ENCODE measurements around the gene MOCOS.

The MOCOS gene

DNA sequence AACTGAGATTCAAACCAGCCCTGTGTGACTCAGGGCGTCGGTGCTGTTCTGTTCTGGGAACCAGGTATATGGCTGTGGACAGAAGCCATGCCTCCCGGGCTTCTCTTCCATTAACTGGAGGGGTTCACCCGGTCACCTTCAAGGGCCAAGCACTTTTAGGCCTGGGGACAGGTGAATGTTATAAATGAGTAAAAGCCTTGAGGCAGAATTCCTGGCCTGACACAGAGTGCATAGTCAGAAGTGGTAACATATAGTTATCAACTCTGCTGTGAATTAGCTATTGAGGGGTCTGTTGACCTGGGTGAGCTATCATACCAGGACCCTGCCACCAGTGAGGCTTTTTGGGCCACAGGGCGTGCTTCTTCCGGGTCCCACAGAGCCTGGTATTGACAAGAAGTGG is 112.9 kb downstream of the MOCOS start:
- Histone ChIP-seq H3K27me3 (ENCODE audit: insufficient read depth, low read length) (peaks cover 15% of the 10 kb centered on the region), H3K27ac (ENCODE audit: low read depth, low read length) (no peak overlapping the region), H3K4me1 (ENCODE audit: control insufficient read depth, insufficient read depth, low read length, unreplicated experiment) (no peaks in the 10 kb centered on the region), H2AFZ (ENCODE audit: low read length, unreplicated experiment) (no peak overlapping the region), H3K79me2 (ENCODE audit: control insufficient read depth, insufficient read depth, low read length, unreplicated experiment) (peaks cover 5% of the 10 kb centered on the region), H3K36me3 (ENCODE audit: insufficient read depth, low read length) (no peaks in the 10 kb centered on the region), H3K4me3 (ENCODE audit: low read depth, low read length) (no peak overlapping the region)

DNA sequence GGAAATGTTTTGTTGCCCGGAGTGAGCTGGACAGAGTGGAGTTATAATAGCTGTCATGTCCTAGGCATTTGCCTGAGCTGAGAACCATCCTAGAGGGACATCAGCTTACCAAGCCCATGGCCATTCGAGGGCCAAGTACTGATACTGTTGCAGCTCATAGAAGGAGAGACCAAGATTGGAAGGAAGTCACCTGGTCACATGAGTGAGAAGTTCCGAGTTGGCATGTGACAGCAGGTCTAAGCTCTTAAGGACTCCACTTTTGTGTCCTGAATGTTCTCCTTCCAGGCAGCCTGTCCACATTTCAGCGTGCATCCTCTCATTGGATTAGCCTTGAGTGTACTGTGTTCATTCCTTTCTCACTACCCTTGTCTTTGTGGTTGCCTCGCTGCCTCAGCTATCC is 114.6 kb downstream of the MOCOS start:
- Histone ChIP-seq H3K36me3 (ENCODE audit: insufficient read depth, low read length) (no peaks in the 10 kb centered on the region), H2AFZ (ENCODE audit: low read length, unreplicated experiment) (no peak overlapping the region), H3K4me1 (ENCODE audit: control insufficient read depth, insufficient read depth, low read length, unreplicated experiment) (no peaks in the 10 kb centered on the region), H3K79me2 (ENCODE audit: control insufficient read depth, insufficient read depth, low read length, unreplicated experiment) (peaks cover 5% of the 10 kb centered on the region), H3K27me3 (ENCODE audit: insufficient read depth, low read length) (peaks cover 10% of the 10 kb centered on the region), H3K27ac (ENCODE audit: low read depth, low read length) (no peak overlapping the region), H3K4me3 (ENCODE audit: low read depth, low read length) (no peak overlapping the region)

DNA sequence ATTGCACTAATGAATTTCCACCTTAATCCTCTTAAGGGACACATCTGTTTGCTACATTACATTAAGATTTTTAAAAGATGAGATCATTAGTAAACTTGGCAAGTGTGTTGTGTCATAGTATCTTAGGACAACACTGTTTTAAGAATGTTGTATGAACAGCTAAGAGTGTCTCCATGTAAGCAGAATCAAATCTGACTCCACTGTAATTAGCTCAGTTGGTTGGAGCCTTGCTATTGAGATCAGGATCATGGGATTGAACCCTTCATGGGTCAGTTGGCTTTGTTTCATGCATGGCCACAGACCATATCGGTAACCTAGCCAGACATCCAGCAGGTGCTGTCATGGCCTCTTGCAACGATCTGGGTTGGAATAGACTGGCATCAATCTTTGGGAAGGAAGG is 115.4 kb downstream of the MOCOS start:
- no peak overlapping the region for H3K4me3 ChIP-seq (ENCODE audit: low read depth, low read length)
- H3K79me2 ChIP-seq (ENCODE audit: control insufficient read depth, insufficient read depth, low read length, unreplicated experiment), result peaks cover 5% of the 10 kb centered on the region
- H2AFZ ChIP-seq (ENCODE audit: low read length, unreplicated experiment), result no peak overlapping the region
- no peaks in the 10 kb centered on the region for H3K36me3 ChIP-seq (ENCODE audit: insufficient read depth, low read length)
- H3K27me3 ChIP-seq (ENCODE audit: insufficient read depth, low read length), result peaks cover 10% of the 10 kb centered on the region
- no peak overlapping the region for H3K27ac ChIP-seq (ENCODE audit: low read depth, low read length)
- no peaks in the 10 kb centered on the region for H3K4me1 ChIP-seq (ENCODE audit: control insufficient read depth, insufficient read depth, low read length, unreplicated experiment)

DNA sequence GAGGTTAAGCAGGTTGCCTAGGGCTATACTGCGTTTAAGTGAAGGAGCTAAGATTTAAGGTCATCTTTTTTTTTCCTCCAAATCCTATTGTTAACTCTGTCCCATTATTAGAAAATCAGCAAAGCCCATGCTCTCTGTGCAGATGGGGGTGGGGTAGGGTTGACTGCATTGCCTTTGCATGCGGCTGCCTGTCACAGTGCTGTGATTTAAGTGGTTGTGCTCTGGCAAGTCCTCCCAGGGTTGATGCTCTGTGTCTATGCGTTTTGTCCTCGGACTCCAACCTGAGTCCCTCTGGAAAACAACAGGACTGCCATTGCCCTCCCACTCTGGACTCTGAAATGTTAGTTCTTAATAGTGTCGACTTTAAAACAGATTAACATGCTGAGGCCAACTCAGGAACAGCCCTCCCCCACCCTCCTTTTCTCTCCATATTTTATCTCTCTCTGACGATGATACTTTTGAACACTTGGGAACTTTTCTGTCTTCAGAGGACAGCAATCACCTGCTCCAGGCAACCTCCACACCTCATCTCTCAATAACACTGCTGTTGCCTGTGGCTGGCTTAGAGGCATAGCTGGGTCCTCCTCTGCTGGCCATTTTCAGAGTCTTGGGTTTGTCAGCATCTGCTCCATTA is 116.0 kb downstream of the MOCOS start:
- peaks cover 10% of the 10 kb centered on the region for H3K27me3 ChIP-seq (ENCODE audit: insufficient read depth, low read length)
- H3K79me2 ChIP-seq (ENCODE audit: control insufficient read depth, insufficient read depth, low read length, unreplicated experiment), result peaks cover 5% of the 10 kb centered on the region
- no peak overlapping the region for H2AFZ ChIP-seq (ENCODE audit: low read length, unreplicated experiment)
- H3K27ac ChIP-seq (ENCODE audit: low read depth, low read length), result no peak overlapping the region
- H3K4me3 ChIP-seq (ENCODE audit: low read depth, low read length), result no peak overlapping the region
- H3K36me3 ChIP-seq (ENCODE audit: insufficient read depth, low read length), result no peaks in the 10 kb centered on the region
- peaks cover under 1% of the 10 kb centered on the region for H3K4me1 ChIP-seq (ENCODE audit: control insufficient read depth, insufficient read depth, low read length, unreplicated experiment)

DNA sequence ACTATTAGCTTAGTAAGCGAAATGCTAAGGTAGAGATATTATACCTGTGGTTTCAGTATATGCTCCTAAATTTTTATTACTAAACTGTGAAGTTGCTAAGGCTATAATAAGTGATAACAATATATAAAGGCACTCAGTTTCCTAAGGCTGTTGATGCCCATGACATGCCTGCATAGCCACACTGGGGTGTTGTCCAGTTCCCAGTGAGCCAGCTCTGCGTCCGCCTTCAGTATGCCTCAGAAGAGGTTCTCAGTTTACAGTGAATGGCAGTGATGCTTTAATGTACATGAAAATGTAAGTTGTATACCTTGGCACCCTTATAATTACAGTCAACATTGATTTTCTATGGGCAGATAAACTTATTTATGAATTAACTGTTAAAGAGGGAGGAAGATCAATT is 117.4 kb downstream of the MOCOS start:
- Histone ChIP-seq H3K27ac (ENCODE audit: low read depth, low read length) (no peak overlapping the region), H2AFZ (ENCODE audit: low read length, unreplicated experiment) (no peak overlapping the region), H3K4me1 (ENCODE audit: control insufficient read depth, insufficient read depth, low read length, unreplicated experiment) (peaks cover 14% of the 10 kb centered on the region), H3K79me2 (ENCODE audit: control insufficient read depth, insufficient read depth, low read length, unreplicated experiment) (peaks cover 5% of the 10 kb centered on the region), H3K4me3 (ENCODE audit: low read depth, low read length) (no peak overlapping the region), H3K27me3 (ENCODE audit: insufficient read depth, low read length) (no peaks in the 10 kb centered on the region), H3K36me3 (ENCODE audit: insufficient read depth, low read length) (no peaks in the 10 kb centered on the region)

DNA sequence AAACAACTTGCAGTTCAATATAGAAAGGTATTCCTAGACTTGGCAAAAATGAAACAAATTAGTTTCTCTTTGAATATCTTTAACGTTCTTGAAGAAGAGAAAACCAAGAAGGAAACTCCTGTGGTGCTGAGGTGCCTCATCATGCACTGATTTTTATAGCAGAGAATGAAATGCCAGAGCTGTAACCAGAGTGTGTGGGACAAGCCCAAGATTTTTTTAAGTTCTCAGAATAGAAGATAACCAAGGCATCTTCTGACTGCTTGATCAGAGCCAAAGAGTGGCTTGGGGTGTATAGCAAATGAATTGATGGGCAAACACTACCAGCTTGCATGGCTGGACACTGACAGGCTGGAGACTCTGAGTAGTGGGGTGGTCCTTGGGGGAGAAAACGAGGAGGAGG is 118.1 kb downstream of the MOCOS start:
- no peak overlapping the region for H2AFZ ChIP-seq (ENCODE audit: low read length, unreplicated experiment)
- peaks cover 21% of the 10 kb centered on the region for H3K4me1 ChIP-seq (ENCODE audit: control insufficient read depth, insufficient read depth, low read length, unreplicated experiment)
- no peaks in the 10 kb centered on the region for H3K36me3 ChIP-seq (ENCODE audit: insufficient read depth, low read length)
- no peak overlapping the region for H3K4me3 ChIP-seq (ENCODE audit: low read depth, low read length)
- no peak overlapping the region for H3K27ac ChIP-seq (ENCODE audit: low read depth, low read length)
- no peaks in the 10 kb centered on the region for H3K27me3 ChIP-seq (ENCODE audit: insufficient read depth, low read length)
- H3K79me2 ChIP-seq (ENCODE audit: control insufficient read depth, insufficient read depth, low read length, unreplicated experiment), result peaks cover 2% of the 10 kb centered on the region

DNA sequence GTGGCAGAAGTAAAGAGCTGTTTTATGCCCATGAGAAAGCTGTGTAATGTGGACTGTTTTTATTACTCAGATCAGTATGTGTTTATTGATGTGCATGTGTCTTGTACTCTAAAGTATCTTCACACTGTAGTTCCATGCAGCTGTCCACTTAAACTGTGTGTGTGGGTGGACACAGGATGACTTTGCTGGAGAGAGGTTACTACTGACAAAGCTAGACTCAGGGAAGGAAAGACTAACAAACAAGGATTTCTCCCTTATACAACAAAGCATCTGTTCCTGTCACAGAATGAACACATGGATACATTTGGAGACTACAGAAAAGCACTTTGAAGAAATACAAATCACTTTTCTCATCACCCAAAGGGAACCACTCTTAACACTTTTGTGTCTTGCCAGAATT is 120.2 kb downstream of the MOCOS start:
- H3K79me2 ChIP-seq (ENCODE audit: control insufficient read depth, insufficient read depth, low read length, unreplicated experiment), result peaks cover 2% of the 10 kb centered on the region
- H2AFZ ChIP-seq (ENCODE audit: low read length, unreplicated experiment), result no peak overlapping the region
- H3K36me3 ChIP-seq (ENCODE audit: insufficient read depth, low read length), result no peaks in the 10 kb centered on the region
- no peak overlapping the region for H3K4me3 ChIP-seq (ENCODE audit: low read depth, low read length)
- no peaks in the 10 kb centered on the region for H3K27me3 ChIP-seq (ENCODE audit: insufficient read depth, low read length)
- H3K27ac ChIP-seq (ENCODE audit: low read depth, low read length), result no peak overlapping the region
- peaks cover 28% of the 10 kb centered on the region for H3K4me1 ChIP-seq (ENCODE audit: control insufficient read depth, insufficient read depth, low read length, unreplicated experiment)

DNA sequence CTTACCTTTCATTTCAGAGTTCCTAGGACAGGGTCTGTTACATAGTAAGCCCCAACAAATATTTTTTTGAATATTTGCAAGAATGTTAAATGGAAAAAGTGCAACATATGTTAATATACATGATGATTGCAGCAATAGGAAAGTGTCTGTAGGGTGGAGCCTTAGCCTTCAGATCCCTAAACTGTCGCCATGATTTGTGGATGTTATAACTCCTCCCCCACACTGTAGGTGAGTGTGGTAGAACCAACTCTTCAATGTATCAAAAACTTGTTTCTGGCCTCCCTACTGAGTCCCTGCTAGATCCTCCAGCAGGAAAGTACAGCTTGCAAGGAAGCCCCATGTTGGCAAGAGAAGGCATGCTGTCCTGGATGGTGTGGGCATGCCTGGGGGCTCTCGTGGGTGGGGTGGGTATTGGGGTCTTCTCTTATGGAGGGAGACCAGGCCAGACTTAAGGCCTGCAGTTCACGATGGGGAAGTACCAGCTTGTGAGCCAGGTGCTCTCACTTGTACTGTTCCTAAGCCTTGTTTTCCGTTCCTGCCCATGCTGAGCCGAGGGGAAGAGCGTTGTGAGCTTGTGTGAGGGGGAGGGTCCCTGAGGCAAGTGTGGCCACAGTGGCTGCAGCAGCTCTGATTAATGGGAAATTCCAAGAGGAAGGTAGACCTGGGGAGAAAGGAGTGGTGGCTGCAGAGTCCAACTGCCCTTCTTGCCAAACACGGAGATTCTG is 121.6 kb downstream of the MOCOS start:
- no peaks in the 10 kb centered on the region for H3K36me3 ChIP-seq (ENCODE audit: insufficient read depth, low read length)
- peak overlapping the region; percentile 16; the same call in 1 of the 2 replicates for H3K4me3 ChIP-seq (ENCODE audit: low read depth, low read length)
- H3K27ac ChIP-seq (ENCODE audit: low read depth, low read length), result peak overlapping the region; percentile 99
- H3K79me2 ChIP-seq (ENCODE audit: control insufficient read depth, insufficient read depth, low read length, unreplicated experiment), result no peaks in the 10 kb centered on the region
- H3K4me1 ChIP-seq (ENCODE audit: control insufficient read depth, insufficient read depth, low read length, unreplicated experiment), result peaks cover 41% of the 10 kb centered on the region
- H3K27me3 ChIP-seq (ENCODE audit: insufficient read depth, low read length), result no peaks in the 10 kb centered on the region
- no peak overlapping the region for H2AFZ ChIP-seq (ENCODE audit: low read length, unreplicated experiment)

DNA sequence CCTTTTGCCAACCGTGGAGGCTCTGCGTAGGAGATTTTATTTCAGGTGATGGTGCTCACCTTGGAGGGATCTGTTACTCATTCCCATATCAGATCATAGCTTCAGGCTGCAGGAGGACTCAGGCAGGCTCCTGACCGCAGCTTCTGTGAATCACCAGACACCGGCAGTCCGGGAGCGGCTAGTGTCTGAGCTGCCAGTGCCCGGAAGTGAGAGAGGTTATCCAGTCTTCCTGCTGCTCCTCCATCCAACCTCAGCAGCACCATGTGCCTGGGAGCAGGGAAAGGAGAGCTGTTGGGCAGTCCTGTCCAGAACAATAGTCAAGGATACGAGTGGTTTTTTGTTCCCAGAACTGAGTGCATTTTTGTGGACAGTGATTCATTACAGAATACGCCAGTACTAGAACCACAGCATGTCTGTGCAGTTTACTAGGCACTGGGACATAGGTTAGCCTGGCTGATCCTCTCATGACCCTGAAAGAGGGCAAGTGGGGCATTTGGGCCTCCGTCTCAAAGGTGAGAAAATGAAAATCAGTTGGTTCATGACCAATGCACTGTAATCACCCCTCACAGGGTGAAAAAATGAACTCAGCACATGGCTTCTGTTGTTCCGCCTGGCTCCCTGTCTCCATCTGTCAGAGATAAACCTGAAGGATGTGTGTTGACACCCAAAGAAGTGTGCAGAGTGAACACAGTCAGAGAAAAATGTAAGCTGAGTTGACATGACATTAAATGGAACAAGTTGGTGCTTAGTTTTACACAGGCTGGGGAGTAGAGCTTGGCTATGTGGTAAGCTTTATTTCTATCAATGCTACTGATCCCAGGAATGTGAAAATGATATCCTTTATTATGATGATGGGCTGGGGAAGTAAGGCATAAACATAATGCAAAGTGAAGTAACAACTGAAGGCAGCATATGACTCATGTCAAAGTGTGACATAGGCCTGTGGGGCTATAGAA is 122.4 kb downstream of the MOCOS start:
- H3K27ac ChIP-seq (ENCODE audit: low read depth, low read length), result peak overlapping the region; percentile 99
- no peaks in the 10 kb centered on the region for H3K36me3 ChIP-seq (ENCODE audit: insufficient read depth, low read length)
- H3K4me3 ChIP-seq (ENCODE audit: low read depth, low read length), result peak overlapping the region; percentile 52; the same call in 1 of the 2 replicates
- H3K79me2 ChIP-seq (ENCODE audit: control insufficient read depth, insufficient read depth, low read length, unreplicated experiment), result no peaks in the 10 kb centered on the region
- H3K27me3 ChIP-seq (ENCODE audit: insufficient read depth, low read length), result no peaks in the 10 kb centered on the region
- no peak overlapping the region for H2AFZ ChIP-seq (ENCODE audit: low read length, unreplicated experiment)
- peaks cover 49% of the 10 kb centered on the region for H3K4me1 ChIP-seq (ENCODE audit: control insufficient read depth, insufficient read depth, low read length, unreplicated experiment)

DNA sequence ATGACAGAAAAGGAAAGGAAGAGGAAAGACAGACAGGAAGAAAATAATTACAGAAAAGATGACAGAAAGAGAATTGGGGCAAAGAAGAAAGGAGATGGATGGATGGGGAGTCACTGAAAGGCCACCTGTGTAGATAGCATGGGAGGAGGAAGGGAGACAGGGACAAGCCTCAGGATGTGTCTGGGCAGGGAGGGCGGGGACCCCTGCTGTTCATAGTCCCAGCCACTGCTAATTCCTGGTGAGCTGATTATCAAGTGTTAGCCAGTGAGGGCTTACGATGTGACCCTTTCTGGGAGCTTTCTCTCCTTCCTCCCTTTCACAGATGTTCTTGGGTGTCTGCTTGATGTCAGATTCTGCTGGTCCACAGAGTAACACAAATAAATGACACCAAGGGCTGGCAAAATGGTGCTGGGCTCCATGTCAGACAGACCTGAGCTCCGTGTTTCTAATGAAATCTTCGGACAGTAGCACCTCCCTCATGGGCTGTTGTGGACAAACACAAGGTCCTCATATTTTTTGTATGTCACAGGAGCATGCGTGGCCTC is 123.8 kb downstream of the MOCOS start:
- no peak overlapping the region for H3K4me3 ChIP-seq (ENCODE audit: low read depth, low read length)
- H3K36me3 ChIP-seq (ENCODE audit: insufficient read depth, low read length), result no peaks in the 10 kb centered on the region
- H3K27me3 ChIP-seq (ENCODE audit: insufficient read depth, low read length), result no peaks in the 10 kb centered on the region
- H3K4me1 ChIP-seq (ENCODE audit: control insufficient read depth, insufficient read depth, low read length, unreplicated experiment), result peaks cover 63% of the 10 kb centered on the region
- H3K27ac ChIP-seq (ENCODE audit: low read depth, low read length), result peak overlapping the region; percentile 99
- H2AFZ ChIP-seq (ENCODE audit: low read length, unreplicated experiment), result no peak overlapping the region
- no peaks in the 10 kb centered on the region for H3K79me2 ChIP-seq (ENCODE audit: control insufficient read depth, insufficient read depth, low read length, unreplicated experiment)

All from ACC112 (cell line).